Keratinocyte (primary cell): Measurements from ENCODE around the gene TEX53. TPM values are rescaled to one million over a fixed set of nuclear protein-coding genes. Genes with fewer than 3 reads are reported as not detected.
A peak's percentile ranks its signal among the peaks of the same experiment; 100 is the strongest.

Experiments used
- DNase-seq: peaks from one replicate; pipeline ENCODE4 v3.0.0-alpha.2; 2011; ENCODE audit warnings: low read depth, missing footprints, low spot score
- FAIRE-seq: peaks from 2 replicates; lab custom pipeline; 2011; peaks lifted over from hg19 to GRCh38; lab: Jason Lieb, UNC
- H2AFZ ChIP-seq: 2 replicates; pipeline ENCODE4 v1.6.0; 2012; ENCODE audit warnings: low read length, control low read depth, inconsistent platforms; ENCODE audit not compliant: control insufficient read depth
- H3K27ac ChIP-seq: 2 replicates; pipeline ENCODE4 v1.5.1; 2011; ENCODE audit warnings: low read length; ENCODE audit not compliant: control insufficient read depth, insufficient read depth
- H3K27me3 ChIP-seq: 3 replicates; pipeline ENCODE4 v1.6.0; 2011; ENCODE audit warnings: low read length; ENCODE audit not compliant: control insufficient read depth, insufficient read depth; ENCODE audit errors: extremely low read depth
- H3K36me3 ChIP-seq, 2 experiments: 2 replicates in 1 of 2; 3 replicates in 1 of 2; pipeline ENCODE4 v1.5.1; 2011; ENCODE audit warnings: low read length in 2 of 2, mild to moderate bottlenecking in 1 of 2; ENCODE audit not compliant: control insufficient read depth in 2 of 2, insufficient read depth in 2 of 2; ENCODE audit errors: extremely low read depth in 1 of 2
- H3K4me1 ChIP-seq: 3 replicates; pipeline ENCODE4 v1.5.1; 2011; ENCODE audit warnings: low read length; ENCODE audit not compliant: control insufficient read depth, insufficient read depth; ENCODE audit errors: extremely low read depth
- H3K4me2 ChIP-seq: 3 replicates; pipeline ENCODE4 v1.6.0; 2011; ENCODE audit warnings: low read depth, low read length; ENCODE audit not compliant: control insufficient read depth, insufficient read depth; ENCODE audit errors: extremely low read depth
- H3K4me3 ChIP-seq, 3 experiments: fragments of 200-600 bp in 1 of 3; sonication (generic) in 1 of 3; 2 replicates in 2 of 3; 3 replicates in 1 of 3; pipeline ENCODE4 v1.5.1; 2011 to 2016; ENCODE audit warnings: low read length in 3 of 3, mild to moderate bottlenecking in 3 of 3, control low read depth in 2 of 3, inconsistent platforms in 1 of 3, low read depth in 1 of 3, mixed read lengths in 1 of 3, mixed run types in 1 of 3, moderate library complexity in 1 of 3; ENCODE audit not compliant: control insufficient read depth in 2 of 3, insufficient read depth in 2 of 3; ENCODE audit errors: extremely low read depth in 1 of 3
- H3K79me2 ChIP-seq: 2 replicates; pipeline ENCODE4 v1.6.0; 2012; ENCODE audit warnings: low read length; ENCODE audit not compliant: control insufficient read depth, insufficient read depth
- H3K9ac ChIP-seq: 3 replicates; pipeline ENCODE4 v1.6.0; 2011; ENCODE audit warnings: low read length; ENCODE audit not compliant: control insufficient read depth, insufficient read depth; ENCODE audit errors: extremely low read depth
- H3K9me1 ChIP-seq: 3 replicates; pipeline ENCODE4 v1.6.0; 2011; ENCODE audit warnings: low read length; ENCODE audit not compliant: control insufficient read depth, insufficient read depth; ENCODE audit errors: extremely low read depth
- H3K9me3 ChIP-seq: 2 replicates; pipeline ENCODE4 v1.5.1; 2012; ENCODE audit warnings: low read depth, low read length; ENCODE audit not compliant: control insufficient read depth
- H4K20me1 ChIP-seq: 3 replicates; pipeline ENCODE4 v1.6.0; 2011; ENCODE audit warnings: low read length; ENCODE audit not compliant: control insufficient read depth, insufficient read depth; ENCODE audit errors: extremely low read depth
- EZH2 ChIP-seq: IDR thresholded peaks from one replicate; pipeline ENCODE4 v1.6.1; 2012; ENCODE audit warnings: inconsistent platforms, mild to moderate bottlenecking, low read length, moderate library complexity
- dilution Hi-C: fragments of 300-500 bp; cut with MboI; formaldehyde crosslinking; loops from one replicate; pipeline ENCODE4 v1.7.0; 2020; ENCODE audit warnings: low sequenced_read_pairs; ENCODE audit not compliant: extremely low pct_ligation_motif_present
- polyA plus RNA-seq, 5 experiments: library from polyadenylated mRNA; depleted of rRNA in 3 of 5; stranded (reverse) in 3 of 5; stranded (forward) in 1 of 5; unstranded in 1 of 5; fragments of >200 nt; gene quantifications; 1 replicate in 1 of 5; 2 replicates in 3 of 5; 3 replicates in 1 of 5; pipeline versions ENCODE4 v1.2.1 to v1.2.3, GENCODE V29; 2011 to 2012; ENCODE audit warnings: missing spikeins in 2 of 5, low read depth in 1 of 5, low replicate concordance in 1 of 5
- TF ChIP-seq, protein P1 (sequence below), 3 experiments: IDR thresholded peaks in 1 of 3; conservative IDR thresholded peaks in 1 of 3; optimal IDR thresholded peaks in 1 of 3; 2 replicates in 2 of 3; 3 replicates in 1 of 3; pipeline versions ENCODE3 to v1.5.1; 2011; ENCODE audit warnings: low read length in 3 of 3, mild to moderate bottlenecking in 3 of 3, moderate library complexity in 2 of 3, control low read depth in 1 of 3, inconsistent platforms in 1 of 3; ENCODE audit not compliant: insufficient read depth in 2 of 3; ENCODE audit errors: extremely low read depth in 1 of 3

The TEX53 gene
- polyA plus RNA-seq, 1 donor (not counting 4 experiments of a cell fraction or from before 2014, with no cell fraction given): not detected

DNA sequence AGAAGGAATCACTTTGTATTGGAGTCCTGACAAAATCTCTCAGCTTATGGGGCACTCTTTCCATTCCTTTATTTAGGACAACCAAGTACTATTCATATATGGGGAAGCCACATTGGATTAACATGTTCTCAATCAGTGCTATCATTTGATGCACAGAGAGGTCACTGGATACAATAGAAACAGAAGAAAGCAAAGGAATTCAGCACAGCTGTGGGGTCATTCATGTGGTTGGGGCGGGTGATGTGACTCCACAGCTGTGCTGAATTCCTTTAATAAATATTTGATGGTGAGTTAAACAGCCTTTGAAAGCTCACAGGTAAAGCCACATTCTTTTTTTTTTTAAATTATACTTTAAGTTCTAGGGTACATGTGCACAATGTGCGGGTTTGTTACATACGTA lies 25.2 kb upstream of the TEX53 start:
- Histone ChIP-seq H3K4me1 (peaks cover 14% of the 10 kb centered on the region), H3K27me3 (no peaks in the 10 kb centered on the region), H3K4me3 (no peak overlapping the region), H3K9me3 (no peaks in the 10 kb centered on the region), H3K4me2 (no peak overlapping the region), H4K20me1 (no peaks in the 10 kb centered on the region), H3K9ac (no peak overlapping the region), H3K27ac (no peak overlapping the region), H2AFZ (no peak overlapping the region), H3K79me2 (no peaks in the 10 kb centered on the region), H3K9me1 (no peaks in the 10 kb centered on the region), H3K36me3 (no peaks in the 10 kb centered on the region)
- DNase-seq (no peak), FAIRE-seq (no peak)
- dilution Hi-C loops: loop anchor here (25.0 kb wide), 1 partner anchor 329 kb away; no protein-coding TSS in a partner anchor
- TF ChIP-seq, protein P1, sequence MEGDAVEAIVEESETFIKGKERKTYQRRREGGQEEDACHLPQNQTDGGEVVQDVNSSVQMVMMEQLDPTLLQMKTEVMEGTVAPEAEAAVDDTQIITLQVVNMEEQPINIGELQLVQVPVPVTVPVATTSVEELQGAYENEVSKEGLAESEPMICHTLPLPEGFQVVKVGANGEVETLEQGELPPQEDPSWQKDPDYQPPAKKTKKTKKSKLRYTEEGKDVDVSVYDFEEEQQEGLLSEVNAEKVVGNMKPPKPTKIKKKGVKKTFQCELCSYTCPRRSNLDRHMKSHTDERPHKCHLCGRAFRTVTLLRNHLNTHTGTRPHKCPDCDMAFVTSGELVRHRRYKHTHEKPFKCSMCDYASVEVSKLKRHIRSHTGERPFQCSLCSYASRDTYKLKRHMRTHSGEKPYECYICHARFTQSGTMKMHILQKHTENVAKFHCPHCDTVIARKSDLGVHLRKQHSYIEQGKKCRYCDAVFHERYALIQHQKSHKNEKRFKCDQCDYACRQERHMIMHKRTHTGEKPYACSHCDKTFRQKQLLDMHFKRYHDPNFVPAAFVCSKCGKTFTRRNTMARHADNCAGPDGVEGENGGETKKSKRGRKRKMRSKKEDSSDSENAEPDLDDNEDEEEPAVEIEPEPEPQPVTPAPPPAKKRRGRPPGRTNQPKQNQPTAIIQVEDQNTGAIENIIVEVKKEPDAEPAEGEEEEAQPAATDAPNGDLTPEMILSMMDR (optimal IDR thresholded peaks at IDR 0.05 in 1 of 3, IDR thresholded peaks at IDR 0.05 in 1 of 3, conservative IDR thresholded peaks at IDR 0.05 in 1 of 3; ENCODE audit: extremely low read depth in 1 of 3, insufficient read depth in 2 of 3, low read length in 3 of 3): no peak
- TF ChIP-seq EZH2: no peak

DNA sequence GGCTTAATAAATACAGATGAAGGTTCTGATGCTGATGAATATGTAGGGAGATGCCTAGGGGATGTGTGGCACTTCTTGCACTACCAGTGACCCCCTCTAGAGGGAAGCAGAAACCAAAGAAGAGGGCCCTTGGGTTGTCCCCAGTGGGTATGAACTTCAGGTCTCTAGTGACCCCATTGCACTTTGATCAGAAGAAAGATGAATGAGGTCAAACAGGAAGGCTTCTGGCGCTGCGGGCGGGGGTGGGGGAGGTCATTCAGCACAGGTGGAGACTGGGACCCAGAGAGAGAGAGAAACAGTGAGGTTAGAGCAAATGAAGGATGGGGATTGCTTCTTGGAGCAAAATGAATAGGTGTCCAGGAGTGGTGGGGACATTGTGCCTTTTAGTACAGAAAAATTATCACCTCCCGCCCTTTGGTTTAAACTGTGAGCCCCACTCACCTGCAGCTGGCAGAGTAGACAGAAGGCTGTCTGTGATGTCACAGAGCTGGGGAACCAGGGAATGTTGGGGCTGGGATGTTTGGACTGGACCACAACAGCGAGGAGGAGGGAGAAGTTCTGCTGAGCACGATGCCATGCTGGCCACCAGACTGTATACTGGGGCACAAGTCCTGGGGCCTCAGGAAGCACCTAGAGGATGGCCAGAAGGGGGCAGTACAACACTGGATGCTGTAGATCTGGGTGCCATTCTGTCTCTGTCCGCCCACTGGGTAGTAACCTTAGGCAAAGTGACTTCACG lies 24.2 kb upstream of the TEX53 start, which contains the start of gene TEX48:
TSS of gene TEX48 (minus strand) at position 599 of the 739 bp plus-strand sequence. CDS start 10,469 bp downstream, outside the sequence.
- TF ChIP-seq EZH2: no peak
- TF ChIP-seq, protein P1 (optimal IDR thresholded peaks at IDR 0.05 in 1 of 3, IDR thresholded peaks at IDR 0.05 in 1 of 3, conservative IDR thresholded peaks at IDR 0.05 in 1 of 3; ENCODE audit: extremely low read depth in 1 of 3, insufficient read depth in 2 of 3, low read length in 3 of 3): peak; percentile 83 to 96 (median 89)
- Histone ChIP-seq H3K9me1 (no peaks in the 10 kb centered on the region), H3K4me1 (peaks cover 22% of the 10 kb centered on the region), H3K36me3 (no peaks in the 10 kb centered on the region), H3K27ac (no peak within 1 kb of the TSS), H4K20me1 (no peaks in the 10 kb centered on the region), H3K9me3 (no peaks in the 10 kb centered on the region), H3K27me3 (no peaks in the 10 kb centered on the region), H3K79me2 (no peaks in the 10 kb centered on the region), H2AFZ (peak within 1 kb of the TSS; percentile 31), H3K9ac (no peak within 1 kb of the TSS), H3K4me2 (no peak within 1 kb of the TSS), H3K4me3 (no peak within 1 kb of the TSS)
- peak; percentile 34 for FAIRE-seq
- dilution Hi-C loops: loop anchor here (25.0 kb wide), 1 partner anchor 331 kb away; no protein-coding TSS in a partner anchor
- DNase-seq: peak; percentile 67
